IMR-90 (cell line): ENCODE results near the gene MAML2. TPM values are rescaled to one million over a fixed set of nuclear protein-coding genes. Genes with fewer than 3 reads are reported as not detected.

Source experiments
- ATAC-seq: fragments of 200-7000 bp; cut with Tn5 transposase; 2 replicates; pipeline ENCODE4 v1.9.1; 2020; ENCODE audit warnings: low read depth, mild to moderate bottlenecking, moderate library complexity
- BruUV-seq: library from RNA; stranded (reverse); fragments of 400-500 nt; replicated peaks from 2 replicates; lab custom pipeline; 2021; lab: Mats Ljungman, UMichigan
- CTCF ChIA-PET: fragments of 300-600 bp; formaldehyde crosslinking; extraction: SDS; loops from one replicate; lab custom pipeline; 2021; ENCODE audit warnings: antibody characterized with exemption; lab: Yijun Ruan, JAX
- POLR2A ChIA-PET: fragments of 300-600 bp; sonication (Branson Sonifier 250); formaldehyde crosslinking; loops from one replicate; lab custom pipeline; 2022; ENCODE audit warnings: antibody characterized with exemption; ENCODE audit not compliant: unreplicated experiment; lab: Charles Lee
- DNase-seq: peaks from one replicate; pipeline ENCODE4 v3.0.0; 2013
- H2AFZ ChIP-seq: replicated peaks from 2 replicates; pipeline ENCODE3; 2013; ENCODE audit warnings: low read length, mild to moderate bottlenecking; ENCODE audit not compliant: poor library complexity
- H2AK5ac ChIP-seq: 2 replicates; pipeline ENCODE4 v1.6.1; 2013; ENCODE audit warnings: low read depth, low read length, inconsistent platforms
- H2AK9ac ChIP-seq: replicated peaks from 2 replicates; pipeline ENCODE3; 2013; ENCODE audit warnings: mild to moderate bottlenecking, low read depth, low read length, moderate library complexity; ENCODE audit not compliant: poor library complexity
- H2BK120ac ChIP-seq: 2 replicates; pipeline ENCODE4 v1.6.1; 2013; ENCODE audit warnings: low read depth, low read length, inconsistent platforms
- H2BK15ac ChIP-seq: 3 replicates; pipeline ENCODE4 v1.6.1; 2013; ENCODE audit warnings: low read depth, low read length, inconsistent platforms
- H2BK20ac ChIP-seq: 2 replicates; pipeline ENCODE4 v1.6.1; 2013; ENCODE audit warnings: low read depth, mild to moderate bottlenecking, inconsistent platforms, low read length, moderate library complexity
- H2BK5ac ChIP-seq: 2 replicates; pipeline ENCODE4 v1.6.1; 2013; ENCODE audit warnings: mild to moderate bottlenecking, low read depth, low read length, inconsistent platforms; ENCODE audit not compliant: poor library complexity, severe bottlenecking
- H3K14ac ChIP-seq: replicated peaks from 2 replicates; pipeline ENCODE4 v1.6.1; 2013; ENCODE audit warnings: low read depth, low read length, inconsistent platforms
- H3K18ac ChIP-seq: 2 replicates; pipeline ENCODE4 v1.6.1; 2013; ENCODE audit warnings: low read depth, low read length, control low read depth
- H3K23ac ChIP-seq: 2 replicates; pipeline ENCODE4 v1.6.1; 2013; ENCODE audit warnings: low read depth, low read length, inconsistent platforms
- H3K27ac ChIP-seq: 2 replicates; pipeline ENCODE4 v1.5.1; 2013; ENCODE audit warnings: mild to moderate bottlenecking, control low read depth, low read length; ENCODE audit not compliant: insufficient read depth
- H3K27me3 ChIP-seq: 2 replicates; pipeline ENCODE4 v1.6.1; 2013; ENCODE audit warnings: low read length; ENCODE audit not compliant: control insufficient read depth, insufficient read depth
- H3K36me3 ChIP-seq: 2 replicates; pipeline ENCODE4 v1.6.1; 2013; ENCODE audit warnings: low read length, mixed read lengths; ENCODE audit not compliant: control insufficient read depth, insufficient read depth
- H3K4ac ChIP-seq: 2 replicates; pipeline ENCODE4 v1.6.1; 2013; ENCODE audit warnings: low read depth, low read length, inconsistent platforms
- H3K4me1 ChIP-seq: 2 replicates; pipeline ENCODE4 v1.6.1; 2013; ENCODE audit warnings: low read length, mixed read lengths; ENCODE audit not compliant: control insufficient read depth, insufficient read depth
- H3K4me2 ChIP-seq: 2 replicates; pipeline ENCODE4 v1.6.1; 2013; ENCODE audit warnings: low read depth, mild to moderate bottlenecking, control low read depth, low read length, moderate library complexity
- H3K4me3 ChIP-seq: 2 replicates; pipeline ENCODE4 v1.5.1; 2013; ENCODE audit warnings: low read depth, mild to moderate bottlenecking, control low read depth, low read length, moderate library complexity; ENCODE audit not compliant: insufficient read depth
- H3K56ac ChIP-seq: 2 replicates; pipeline ENCODE4 v1.6.1; 2013; ENCODE audit warnings: low read length, inconsistent platforms; ENCODE audit not compliant: insufficient read depth; ENCODE audit errors: extremely low read depth
- H3K79me1 ChIP-seq, 2 experiments: 2 replicates each; pipeline ENCODE4 v1.6.1; 2013; ENCODE audit warnings: low read length in 2 of 2, inconsistent platforms in 1 of 2, low read depth in 1 of 2
- H3K9ac ChIP-seq: 2 replicates; pipeline ENCODE4 v1.6.1; 2013; ENCODE audit warnings: low read depth, low read length, control low read depth
- H3K9me1 ChIP-seq: 2 replicates; pipeline ENCODE4 v1.6.1; 2013; ENCODE audit warnings: low read length, inconsistent platforms; ENCODE audit not compliant: insufficient read depth
- H3K9me3 ChIP-seq: 2 replicates; pipeline ENCODE4 v1.6.1; 2013; ENCODE audit warnings: low read length; ENCODE audit not compliant: control insufficient read depth, insufficient read depth
- H4K20me1 ChIP-seq: 2 replicates; pipeline ENCODE4 v1.6.1; 2013; ENCODE audit warnings: low read length, inconsistent platforms; ENCODE audit not compliant: insufficient read depth
- H4K5ac ChIP-seq: 2 replicates; pipeline ENCODE4 v1.6.1; 2013; ENCODE audit warnings: mild to moderate bottlenecking, low read depth, low read length, control low read depth
- H4K8ac ChIP-seq, 2 experiments: 2 replicates each; pipeline ENCODE4 v1.6.1; 2013; ENCODE audit warnings: low read depth in 2 of 2, low read length in 2 of 2, control low read depth in 1 of 2, inconsistent platforms in 1 of 2
- H4K91ac ChIP-seq: 2 replicates; pipeline ENCODE4 v1.6.1; 2013; ENCODE audit warnings: low read depth, low read length, inconsistent platforms; ENCODE audit not compliant: insufficient read depth
- BHLHE40 ChIP-seq: fragments of 150-350 bp; IDR thresholded peaks from 2 replicates; pipeline ENCODE4 v1.6.1; 2016; ENCODE audit warnings: mild to moderate bottlenecking, low read depth, low read length
- CHD1 ChIP-seq: IDR thresholded peaks from 2 replicates; pipeline ENCODE4 v1.6.1; 2012; ENCODE audit warnings: low read depth, low read length, improper control_type of control experiment
- ELK1 ChIP-seq: fragments of 150-350 bp; IDR thresholded peaks from 2 replicates; pipeline ENCODE4 v1.6.1; 2016; ENCODE audit warnings: low read depth, mild to moderate bottlenecking, low read length, moderate library complexity, borderline replicate concordance
- MAFK ChIP-seq: IDR thresholded peaks from 2 replicates; pipeline ENCODE4 v1.6.1; 2012; ENCODE audit warnings: low read depth, low read length, improper control_type of control experiment
- POLR2A ChIP-seq: IDR thresholded peaks from 2 replicates; pipeline ENCODE4 v1.6.1; 2012; ENCODE audit warnings: mild to moderate bottlenecking, low read depth, low read length
- RAD21 ChIP-seq: IDR thresholded peaks from 2 replicates; pipeline ENCODE4 v1.6.1; 2012; ENCODE audit warnings: low read length, improper control_type of control experiment
- RFX5 ChIP-seq: IDR thresholded peaks from 2 replicates; pipeline ENCODE4 v1.8.0; 2012; ENCODE audit warnings: low read depth, mild to moderate bottlenecking, low read length, moderate library complexity
- SMC3 ChIP-seq: fragments of 150-350 bp; IDR thresholded peaks from 2 replicates; pipeline ENCODE4 v1.6.1; 2016; ENCODE audit warnings: low read depth, mild to moderate bottlenecking, antibody characterized with exemption, low read length, moderate library complexity
- USF2 ChIP-seq: fragments of 150-350 bp; IDR thresholded peaks from 2 replicates; pipeline ENCODE4 v1.6.1; 2017; ENCODE audit warnings: mild to moderate bottlenecking, antibody characterized with exemption, low read length, low read depth
- WGBS, 2 experiments: methylation state at CpG; one replicate each; pipeline versions ENCODE4 v1.1.5 to v1.1.7; 2013; ENCODE audit warnings: missing lambda C conversion rate in 2 of 2; ENCODE audit not compliant: insufficient read length in 1 of 2; ENCODE audit errors: extremely low coverage in 2 of 2; 5-methylcytosine and 5-hydroxymethylcytosine counted together
- dilution Hi-C: fragments of 300-500 bp; cut with HindIII; formaldehyde crosslinking; loops from one replicate; pipeline ENCODE4 v1.14.3; 2018; ENCODE audit warnings: low sequenced_read_pairs; ENCODE audit not compliant: unreplicated experiment
- in situ Hi-C: fragments of 300-500 bp; cut with MboI; formaldehyde crosslinking; loops from 3 replicates; pipeline ENCODE4 v1.14.3; 2019; ENCODE audit warnings: low sequenced_read_pairs, inconsistent platforms, mixed read lengths
- intact Hi-C: fragments of 100-400 bp; cut with micrococcal nuclease; formaldehyde crosslinking; loops from 2 replicates; pipeline ENCODE4 v1.10.0; 2022
- polyA plus RNA-seq, 3 experiments: library from polyadenylated mRNA; depleted of rRNA; stranded (reverse); fragments of >200 nt; gene quantifications; 2 replicates each; pipeline ENCODE4 v1.2.3, GENCODE V29; 2012; ENCODE audit warnings: low replicate concordance in 1 of 3
- total RNA-seq: library from RNA; depleted of rRNA; stranded (reverse); fragments of >200 nt; gene quantifications from 2 replicates; pipeline ENCODE4 v1.2.3, GENCODE V29; 2012

Gene MAML2
- total and polyA plus RNA-seq, 2 of the 4 experiments (the other 2 are of a cell fraction): 15.0 to 19.5 TPM

GRCh38 chr11:96065379-96065778 is 277.6 kb downstream of the MAML2 start:
- 100% methylated on average over 1 of the region's 3 CpGs; no CpG with 5 or more reads in 1 of the 2 experiments for whole genome bisulfite sequencing, 2 experiments
- Histone ChIP-seq H4K20me1 (peaks cover 3% of the 10 kb centered on the region), H4K8ac (no peak overlapping the region), H3K4me3 (no peak overlapping the region), H2AFZ (no peak overlapping the region), H3K36me3 (no peaks in the 10 kb centered on the region; the same call in 1 of the 2 replicates), H3K79me1 (peaks cover 22 to 41% of the 10 kb centered on the region in 2 experiments), H2BK20ac (no peak overlapping the region), H3K4ac (no peak overlapping the region), H2BK5ac (no peak overlapping the region), H2BK15ac (no peak overlapping the region), H3K9me1 (peaks cover 12% of the 10 kb centered on the region), H4K5ac (no peak overlapping the region), H3K18ac (no peak overlapping the region), H2AK5ac (no peak overlapping the region), H4K91ac (no peak overlapping the region), H3K9ac (no peak overlapping the region), H3K4me1 (peaks cover 12% of the 10 kb centered on the region), H3K23ac (no peak overlapping the region), H3K27ac (no peak overlapping the region), H3K27me3 (no peaks in the 10 kb centered on the region), H3K9me3 (no peaks in the 10 kb centered on the region), H2BK120ac (no peak overlapping the region), H3K4me2 (no peak overlapping the region), H3K56ac (no peak overlapping the region), H3K14ac (no peak overlapping the region), H2AK9ac (no peak overlapping the region)
- peak; percentile 33 for ATAC-seq
- dilution Hi-C loops (no loop called here), intact Hi-C loops (no loop called here), in situ Hi-C loops (no loop called here)
- ChIA-PET POLR2A (interaction anchor here (0.6 kb wide), 1 partner anchor 293 kb away, joined by 4 read pairs; no protein-coding TSS in a partner anchor), CTCF (no interaction called here)
- DNase-seq: peak; percentile 21
- TF ChIP-seq CHD1 (no peak), USF2 (no peak), BHLHE40 (no peak), RAD21 (no peak), ELK1 (no peak), RFX5 (no peak), POLR2A (no peak), MAFK (no peak), SMC3 (no peak)
- no TSS peak for BruUV-seq
